ENCODE data around the gene RAB3C.
A peak's percentile ranks its signal among the peaks of the same experiment; 100 is the strongest.
"Not testable (repeated sequence)": the region's sequence is repeated elsewhere in the genome, so short reads cannot be mapped to it uniquely, and the experiment has no call there.

RAB3C gene

GRCh38 chr5:58582803-58583491 is at the start of gene RAB3C:
TSS of gene RAB3C (plus strand) at chr5:58583075. CDS start at chr5:58583209, 134 bp downstream.
- DNase-seq = peak; percentile 89

- not testable (repeated sequence) for DNase-seq
Measured at GRCh38 chr5:58541935-58542334, 40.9 kb upstream of the RAB3C start.

- no peak for DNase-seq
Measured at GRCh38 chr5:58542709-58543108, 40.2 kb upstream of the RAB3C start.

- no peak for DNase-seq
Measured at GRCh38 chr5:58543723-58544122, 39.2 kb upstream of the RAB3C start.

GRCh38 chr5:58544195-58544594 is 38.7 kb upstream of the RAB3C start:
- no peak for DNase-seq

- no peak for DNase-seq
Measured at GRCh38 chr5:58544926-58545325, 37.9 kb upstream of the RAB3C start.

- DNase-seq = no peak
Measured at GRCh38 chr5:58545912-58546311, 37.0 kb upstream of the RAB3C start.

- DNase-seq = no peak
Measured at GRCh38 chr5:58548068-58548467, 34.8 kb upstream of the RAB3C start.

GRCh38 chr5:58551492-58551891 is 31.4 kb upstream of the RAB3C start:
- DNase-seq = no peak

GRCh38 chr5:58557665-58558338 is 25.1 kb upstream of the RAB3C start:
- DNase-seq = not testable (repeated sequence)

GRCh38 chr5:58563016-58563700 is 19.7 kb upstream of the RAB3C start:
- DNase-seq = not testable (repeated sequence)

- not testable (repeated sequence) for DNase-seq
Measured at GRCh38 chr5:58564043-58564832, 18.6 kb upstream of the RAB3C start.

- DNase-seq = no peak
Measured at GRCh38 chr5:58565033-58565432, 17.8 kb upstream of the RAB3C start.

GRCh38 chr5:58571501-58571900 is 11.4 kb upstream of the RAB3C start:
- DNase-seq = no peak

- not testable (repeated sequence) for DNase-seq
Measured at GRCh38 chr5:58572973-58573372, 9.9 kb upstream of the RAB3C start.

- no peak for DNase-seq
Measured at GRCh38 chr5:58579781-58580180, 3.1 kb upstream of the RAB3C start.

GRCh38 chr5:58582019-58582802 is 664 bp upstream of the RAB3C start:
- peak; percentile 8 for DNase-seq

- DNase-seq = no peak
Measured at GRCh38 chr5:58595952-58596351, 13.1 kb downstream of the RAB3C start.

- DNase-seq = no peak
Measured at GRCh38 chr5:58598440-58598839, 15.6 kb downstream of the RAB3C start.

GRCh38 chr5:58599217-58599616 is 16.3 kb downstream of the RAB3C start:
- no peak for DNase-seq

- DNase-seq = not testable (repeated sequence)
Measured at GRCh38 chr5:58600613-58601012, 17.7 kb downstream of the RAB3C start.

GRCh38 chr5:58602889-58603288 is 20.0 kb downstream of the RAB3C start:
- not testable (repeated sequence) for DNase-seq
